HG02943 (cell line): Measurements from ENCODE around the gene PARVA.

Source experiments
- ATAC-seq: cut with Tn5 transposase; IDR thresholded peaks from one replicate; pipeline ENCODE4 v1.9.1; 2021; ENCODE audit warnings: mild to moderate bottlenecking, low read depth, moderate library complexity; ENCODE audit not compliant: unreplicated experiment

The PARVA gene

DNA sequence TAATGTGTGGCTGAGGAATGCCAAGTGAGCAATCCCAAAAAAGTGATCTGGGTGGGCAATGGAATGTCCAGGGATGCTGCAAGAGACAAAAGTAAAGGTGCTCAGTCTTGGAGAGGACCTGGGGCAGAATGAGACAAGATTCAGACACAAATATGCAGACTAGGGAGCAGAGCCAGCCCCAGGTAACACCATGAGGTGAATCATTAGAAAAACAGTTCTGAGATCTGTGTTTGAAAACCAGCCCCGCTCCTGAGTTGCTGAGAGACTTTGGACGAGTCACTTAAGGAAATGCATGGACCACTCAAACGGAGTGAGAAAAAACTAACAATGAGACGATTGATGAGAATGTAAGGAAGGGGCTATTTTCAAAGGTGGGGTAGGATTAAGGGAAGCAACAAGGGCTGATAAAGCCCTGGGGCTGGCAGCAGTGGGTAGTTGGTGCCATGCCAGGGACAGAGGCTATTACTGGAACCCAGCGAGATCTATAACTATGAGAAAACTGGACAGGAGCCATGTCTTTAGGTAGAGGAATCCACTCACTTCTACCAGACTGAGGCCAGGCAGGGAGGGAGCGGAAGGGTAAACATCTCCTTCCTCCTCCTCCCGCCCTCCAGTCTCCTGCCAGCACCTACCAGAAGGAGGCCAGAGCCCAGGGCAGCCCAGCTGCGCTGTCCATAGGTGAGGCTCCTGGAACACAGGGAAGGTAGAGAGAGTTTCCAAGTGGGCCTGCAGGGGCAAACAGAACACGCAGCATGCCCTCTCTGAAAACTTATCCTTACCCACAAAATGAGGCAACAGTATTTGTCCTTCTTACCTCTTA lies 166.4 kb downstream of the PARVA start:
- no peak for ATAC-seq

DNA sequence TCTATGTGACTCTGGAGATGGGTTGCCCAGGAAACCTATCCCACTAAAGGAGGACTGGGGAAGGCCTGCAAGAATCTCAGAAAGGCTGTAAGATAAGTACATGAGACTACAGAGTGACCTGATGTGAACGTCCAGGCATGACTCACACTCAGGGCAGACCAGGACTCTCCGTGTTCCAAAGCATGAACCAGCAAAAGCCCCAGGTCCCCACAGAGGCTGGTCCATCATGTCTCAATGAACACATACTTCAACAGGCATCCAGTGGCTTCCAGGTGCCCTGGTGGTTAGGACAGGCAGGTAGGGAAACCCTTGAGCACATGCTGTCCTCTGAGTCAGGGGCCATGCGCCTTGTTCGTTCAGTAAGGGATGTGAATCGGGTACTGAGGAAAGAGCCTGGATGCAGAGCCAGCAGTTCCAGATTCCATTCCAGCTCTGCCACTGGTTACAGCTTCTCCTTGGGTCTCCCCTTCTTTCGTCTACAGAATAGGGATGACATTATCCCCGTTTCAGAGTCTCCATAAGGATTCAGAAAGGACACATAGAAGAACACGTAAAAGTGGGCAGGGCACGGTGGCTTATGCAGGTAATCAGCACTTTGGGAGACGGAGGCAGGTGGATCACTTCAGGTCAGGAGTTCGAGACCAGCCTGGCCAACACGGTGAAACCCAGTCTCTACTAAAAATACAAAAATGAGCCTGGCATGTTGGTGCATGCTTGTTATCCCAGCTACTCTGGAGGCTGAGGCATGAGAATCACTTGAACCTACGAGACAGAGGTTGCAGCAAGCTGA lies 167.8 kb downstream of the PARVA start:
- ATAC-seq, result no peak

- no peak for ATAC-seq
Observed at GRCh38 chr11:12546122-12546521, 168.8 kb downstream of the PARVA start.

DNA sequence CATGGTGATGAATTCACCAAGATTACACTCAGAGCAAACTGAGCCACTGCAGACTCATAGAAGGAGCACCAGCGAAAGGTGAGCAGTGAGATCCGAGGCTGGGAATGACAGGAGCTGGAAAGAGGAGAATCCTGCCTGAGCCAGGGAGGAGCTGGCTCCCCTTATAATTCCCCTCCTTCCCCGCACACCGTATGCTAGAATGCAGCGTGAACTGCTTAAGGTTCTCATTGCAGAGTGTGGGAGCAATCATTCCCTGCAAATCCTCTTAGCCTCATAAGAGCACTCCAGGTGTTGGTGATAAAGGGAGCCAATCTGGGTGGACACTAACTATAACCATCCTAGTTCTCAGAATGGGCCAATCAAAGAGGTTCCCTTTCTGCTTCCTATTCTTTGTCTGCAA lies 169.3 kb downstream of the PARVA start:
- ATAC-seq, result no peak

GRCh38 chr11:12547953-12548650 lies 170.7 kb downstream of the PARVA start:
- no peak for ATAC-seq

GRCh38 chr11:12552692-12553091 lies 175.3 kb downstream of the PARVA start:
- ATAC-seq, result no peak

- no peak for ATAC-seq
Observed at GRCh38 chr11:12554122-12554521, 176.8 kb downstream of the PARVA start.

DNA sequence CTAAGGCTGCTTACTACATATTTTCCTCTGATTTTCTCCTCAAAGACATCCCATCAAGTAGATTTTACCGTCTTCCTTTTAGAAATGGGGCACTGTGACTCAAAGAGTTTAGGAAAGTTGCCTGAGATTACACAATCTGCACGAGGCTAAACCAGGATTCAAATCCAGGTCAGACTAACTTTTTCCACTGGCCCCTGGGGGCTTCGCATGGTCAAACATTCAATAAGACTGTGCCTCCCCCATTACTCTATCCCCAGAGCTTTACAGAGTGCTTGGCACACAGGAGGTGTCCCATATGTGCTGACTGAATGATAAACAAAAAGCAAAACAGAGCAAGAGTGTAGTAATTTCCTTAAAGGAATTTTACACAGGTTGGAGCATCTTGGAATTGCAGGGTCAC lies 178.8 kb downstream of the PARVA start:
- no peak for ATAC-seq

- no peak for ATAC-seq
Observed at GRCh38 chr11:12556788-12557384, 179.5 kb downstream of the PARVA start.

DNA sequence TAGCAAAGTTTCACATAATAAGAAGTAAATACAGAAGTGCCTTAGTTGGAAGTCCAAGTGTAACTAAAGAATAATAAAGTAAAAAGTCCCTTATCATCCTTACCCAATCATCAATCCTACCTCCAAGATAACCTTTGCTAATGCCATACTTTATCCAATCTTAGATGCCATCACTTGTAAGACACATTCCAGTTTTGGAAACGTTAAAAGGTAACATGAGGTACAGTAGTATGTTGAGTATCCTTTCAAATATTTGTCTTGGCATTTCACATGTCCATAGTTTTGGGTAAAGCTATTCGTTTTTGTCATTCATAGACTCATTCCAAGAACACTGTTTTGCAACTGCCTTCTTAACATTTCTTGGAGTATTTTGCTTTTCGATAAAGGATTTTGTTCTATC lies 181.6 kb downstream of the PARVA start:
- no peak for ATAC-seq

DNA sequence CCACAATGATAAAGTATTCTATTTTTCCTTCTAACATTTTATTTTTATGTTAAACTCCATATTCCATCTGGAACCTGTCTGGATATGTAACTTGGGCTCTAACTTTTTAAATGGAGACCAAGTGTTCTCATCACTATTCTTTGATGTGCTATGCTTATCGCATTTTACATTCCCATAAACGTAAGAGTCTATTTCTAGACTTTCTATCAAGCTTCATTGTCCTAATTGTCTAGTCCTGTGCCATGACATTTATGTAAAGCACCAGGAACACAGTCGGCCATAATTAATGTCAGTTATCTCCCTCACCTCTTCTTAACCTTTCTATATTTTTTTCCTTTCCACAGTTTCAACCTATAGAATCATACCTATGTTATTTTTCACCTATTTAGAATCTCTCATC lies 183.0 kb downstream of the PARVA start:
- ATAC-seq, result no peak

DNA sequence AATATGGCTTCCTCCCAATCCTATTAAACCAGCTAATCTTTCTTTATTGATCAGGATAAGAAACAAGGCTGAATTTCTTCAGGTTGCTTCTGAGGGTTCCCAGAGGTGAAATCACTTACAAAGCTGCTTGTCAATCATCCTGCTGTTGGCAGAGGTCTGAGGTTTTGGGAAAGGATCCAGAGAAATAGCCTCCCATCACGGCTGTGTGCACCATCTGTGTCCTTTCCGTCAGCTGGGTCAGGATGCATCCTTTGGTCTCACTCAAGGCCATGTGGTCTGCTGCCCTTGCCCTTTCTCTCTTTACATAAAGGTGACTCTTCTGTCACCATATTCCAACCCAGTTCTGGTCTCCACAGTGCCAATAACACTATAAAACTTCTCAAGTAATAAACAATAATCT lies 183.5 kb downstream of the PARVA start:
- no peak for ATAC-seq

GRCh38 chr11:12564012-12564411 lies 186.6 kb downstream of the PARVA start:
- no peak for ATAC-seq

- no peak for ATAC-seq
Observed at GRCh38 chr11:12565406-12565805, 188.0 kb downstream of the PARVA start.

GRCh38 chr11:12567746-12568460 lies 190.5 kb downstream of the PARVA start:
- ATAC-seq, result no peak

- no peak for ATAC-seq
Observed at GRCh38 chr11:12569499-12570425, 192.4 kb downstream of the PARVA start.

- no peak for ATAC-seq
Observed at GRCh38 chr11:12573707-12574485, 196.5 kb downstream of the PARVA start.
